ENCODE results near the gene C5orf15. TPM values are rescaled to one million over a fixed set of nuclear protein-coding genes. Genes with fewer than 3 reads are reported as not detected.

The C5orf15 gene
- total RNA-seq, 3 donors from 2014 or later, result 40.6 to 68.9 (median 41.0) TPM

- no peak for DNase-seq (ENCODE audit: low spot score in 2 of 2)
- H3K4me3 ChIP-seq, result peak overlapping the region in 1 of 3 donors; percentile 79
- no peaks in the 10 kb centered on the region for H3K9me3 ChIP-seq
- peak overlapping the region; percentile 73 to 98 for H3K27ac ChIP-seq
- intact Hi-C loops (cut with DNase I; ENCODE audit: low total_unique reads), result no loop called here
- no peaks in the 10 kb centered on the region for H3K27me3 ChIP-seq
- H3K4me1 ChIP-seq, result peaks cover 9 to 20% of the 10 kb centered on the region in 2 donors
- TF ChIP-seq, protein P1, sequence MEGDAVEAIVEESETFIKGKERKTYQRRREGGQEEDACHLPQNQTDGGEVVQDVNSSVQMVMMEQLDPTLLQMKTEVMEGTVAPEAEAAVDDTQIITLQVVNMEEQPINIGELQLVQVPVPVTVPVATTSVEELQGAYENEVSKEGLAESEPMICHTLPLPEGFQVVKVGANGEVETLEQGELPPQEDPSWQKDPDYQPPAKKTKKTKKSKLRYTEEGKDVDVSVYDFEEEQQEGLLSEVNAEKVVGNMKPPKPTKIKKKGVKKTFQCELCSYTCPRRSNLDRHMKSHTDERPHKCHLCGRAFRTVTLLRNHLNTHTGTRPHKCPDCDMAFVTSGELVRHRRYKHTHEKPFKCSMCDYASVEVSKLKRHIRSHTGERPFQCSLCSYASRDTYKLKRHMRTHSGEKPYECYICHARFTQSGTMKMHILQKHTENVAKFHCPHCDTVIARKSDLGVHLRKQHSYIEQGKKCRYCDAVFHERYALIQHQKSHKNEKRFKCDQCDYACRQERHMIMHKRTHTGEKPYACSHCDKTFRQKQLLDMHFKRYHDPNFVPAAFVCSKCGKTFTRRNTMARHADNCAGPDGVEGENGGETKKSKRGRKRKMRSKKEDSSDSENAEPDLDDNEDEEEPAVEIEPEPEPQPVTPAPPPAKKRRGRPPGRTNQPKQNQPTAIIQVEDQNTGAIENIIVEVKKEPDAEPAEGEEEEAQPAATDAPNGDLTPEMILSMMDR (IDR thresholded peaks at IDR 0.05), result no peak
- TF ChIP-seq POLR2A (IDR thresholded peaks at IDR 0.05) (no peak), POLR2AphosphoS5 (IDR thresholded peaks at IDR 0.05) (no peak)
- no peaks in the 10 kb centered on the region for H3K36me3 ChIP-seq
Measured at GRCh38 chr5:134001938-134002731, 33.7 kb upstream of the C5orf15 start.

GRCh38 chr5:134000696-134001453 is 32.5 kb upstream of the C5orf15 start:
- Histone ChIP-seq H3K27me3 (no peaks in the 10 kb centered on the region), H3K4me1 (peaks cover 11 to 24% of the 10 kb centered on the region in 2 donors), H3K9me3 (no peaks in the 10 kb centered on the region), H3K36me3 (no peaks in the 10 kb centered on the region), H3K27ac (peak overlapping the region; percentile 8 to 54), H3K4me3 (no peak overlapping the region)
- no peak for DNase-seq (ENCODE audit: low spot score in 2 of 2)
- intact Hi-C loops (cut with DNase I; ENCODE audit: low total_unique reads), result no loop called here
- TF ChIP-seq, protein P1 (IDR thresholded peaks at IDR 0.05), result no peak
- TF ChIP-seq POLR2AphosphoS5 (IDR thresholded peaks at IDR 0.05), result no peak

DNA sequence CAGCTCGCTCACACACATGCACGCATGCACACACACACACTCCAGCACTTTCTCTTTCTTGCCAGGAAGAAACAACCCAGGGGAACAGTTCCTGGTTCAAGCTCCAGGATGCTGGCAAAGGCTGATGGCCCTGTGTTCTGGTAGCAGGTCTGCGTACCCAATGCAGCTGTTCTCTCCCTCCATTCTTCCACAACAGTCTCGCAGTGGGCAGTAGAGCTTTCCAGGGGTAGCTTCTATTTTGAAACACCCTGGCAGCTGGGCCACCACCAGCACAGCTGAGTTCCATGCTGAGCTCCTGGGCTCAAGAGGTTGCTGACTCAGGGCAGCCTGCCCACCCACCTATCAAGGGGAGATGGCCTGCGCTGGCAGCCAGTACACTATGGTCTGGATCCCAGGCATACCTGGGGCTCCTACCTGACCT is 31.7 kb upstream of the C5orf15 start:
- no peak for TF ChIP-seq POLR2AphosphoS5 (IDR thresholded peaks at IDR 0.05)
- TF ChIP-seq, protein P1 (IDR thresholded peaks at IDR 0.05), result no peak
- Histone ChIP-seq H3K9me3 (no peaks in the 10 kb centered on the region), H3K27me3 (no peaks in the 10 kb centered on the region), H3K36me3 (no peaks in the 10 kb centered on the region), H3K4me1 (peaks cover 15 to 25% of the 10 kb centered on the region in 2 donors), H3K4me3 (no peak overlapping the region), H3K27ac (peak overlapping the region; percentile 8 to 54)
- intact Hi-C loops (cut with DNase I; ENCODE audit: low total_unique reads), result no loop called here
- DNase-seq (ENCODE audit: low spot score in 2 of 2), result no peak

DNA sequence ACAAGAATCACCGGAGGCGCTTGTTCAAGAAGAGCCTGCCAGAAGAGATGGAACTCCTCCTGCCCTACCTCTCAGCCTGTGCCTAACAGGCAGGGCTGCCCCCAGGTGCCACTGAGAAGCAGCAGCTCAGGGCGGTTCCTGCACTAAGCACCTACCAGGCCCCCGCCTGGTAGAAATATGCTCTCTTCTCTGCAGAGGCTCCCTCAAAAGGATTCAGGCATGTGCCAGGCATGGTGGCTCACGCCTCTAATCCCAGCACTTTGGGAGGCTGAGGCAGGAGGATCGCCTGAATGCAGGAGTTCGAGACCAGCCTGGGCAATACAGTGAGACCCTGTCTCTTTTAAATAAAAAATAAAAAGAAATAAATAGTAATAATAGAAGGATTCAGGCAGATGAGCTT is 30.4 kb upstream of the C5orf15 start:
- TF ChIP-seq POLR2AphosphoS5 (IDR thresholded peaks at IDR 0.05), result no peak
- TF ChIP-seq, protein P1 (IDR thresholded peaks at IDR 0.05), result no peak

DNA sequence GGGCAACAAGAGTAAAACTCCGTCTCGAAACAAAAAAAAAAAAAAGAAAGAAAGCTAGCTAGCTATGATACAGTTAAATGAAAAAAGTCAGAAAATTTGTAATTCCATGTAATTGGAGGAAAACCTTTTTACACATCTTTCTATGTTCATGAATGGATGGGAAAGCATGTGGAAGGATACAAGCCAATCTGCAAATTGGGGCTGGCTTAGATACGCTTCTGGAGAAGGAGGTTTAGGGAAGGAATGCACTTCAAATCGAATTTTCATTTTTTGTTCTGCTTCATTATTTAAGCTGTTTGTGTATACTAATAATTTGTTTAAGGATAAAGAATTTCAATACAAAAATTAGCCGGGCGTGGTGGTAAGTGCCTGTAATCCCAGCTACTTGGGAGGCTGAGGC is 29.6 kb upstream of the C5orf15 start:
- H3K4me1 ChIP-seq, result peaks cover 11 to 19% of the 10 kb centered on the region in 2 donors
- no peak overlapping the region for H3K4me3 ChIP-seq
- H3K27ac ChIP-seq, result no peak overlapping the region
- H3K36me3 ChIP-seq, result no peaks in the 10 kb centered on the region
- no peaks in the 10 kb centered on the region for H3K27me3 ChIP-seq
- DNase-seq (ENCODE audit: low spot score in 2 of 2), result no peak
- intact Hi-C loops (cut with DNase I; ENCODE audit: low total_unique reads), result no loop called here
- TF ChIP-seq POLR2AphosphoS5 (IDR thresholded peaks at IDR 0.05) (no peak), POLR2A (IDR thresholded peaks at IDR 0.05) (no peak)
- TF ChIP-seq, protein P1 (IDR thresholded peaks at IDR 0.05), result no peak
- H3K9me3 ChIP-seq, result no peaks in the 10 kb centered on the region

More for the DNA sequence above, 30.4 kb upstream of the C5orf15 start:
- Histone ChIP-seq H3K27ac (no peak overlapping the region), H3K27me3 (no peaks in the 10 kb centered on the region), H3K9me3 (no peaks in the 10 kb centered on the region), H3K4me1 (peaks cover 15 to 25% of the 10 kb centered on the region in 2 donors), H3K4me3 (no peak overlapping the region), H3K36me3 (no peaks in the 10 kb centered on the region)
- intact Hi-C loops (cut with DNase I; ENCODE audit: low total_unique reads), result no loop called here
- DNase-seq (ENCODE audit: low spot score in 2 of 2), result no peak
